K562 (cell line): ENCODE results near the gene EPC2. TPM values are rescaled to one million over a fixed set of nuclear protein-coding genes. Genes with fewer than 3 reads are reported as not detected.
A peak's percentile ranks its signal among the peaks of the same experiment; 100 is the strongest.

ENCODE experiments used
- ARID1B ChIP-seq: fragments of 450-650 bp; IDR thresholded peaks from 2 replicates; pipeline ENCODE4 v1.6.1; 2016; ENCODE audit warnings: antibody characterized with exemption, mild to moderate bottlenecking, inconsistent platforms
- ATF1 ChIP-seq, 2 experiments: fragments of 450-650 bp in 1 of 2; IDR thresholded peaks; 2 replicates each; pipeline ENCODE4 v1.6.1; 2016; ENCODE audit warnings: missing compliant biosample characterization in 1 of 2, missing genetic modification characterization in 1 of 2
- CBFA2T3 ChIP-seq: fragments of 450-650 bp; IDR thresholded peaks from 2 replicates; pipeline ENCODE4 v1.6.1; 2017
- CCAR2 ChIP-seq: fragments of 200-400 bp; formaldehyde crosslinking; IDR thresholded peaks from 2 replicates; pipeline ENCODE4 v1.6.1; 2017; ENCODE audit warnings: mild to moderate bottlenecking, low read depth, low read length
- CHD4 ChIP-seq: fragments of 200-600 bp; sonication (generic); IDR thresholded peaks from 3 replicates; pipeline ENCODE4 v1.6.1; 2012; ENCODE audit warnings: low read depth, mild to moderate bottlenecking, mixed read lengths, low read length, inconsistent platforms; ENCODE audit not compliant: insufficient read depth, insufficient replicate concordance, poor library complexity, severe bottlenecking
- DDX20 ChIP-seq: fragments of 450-650 bp; IDR thresholded peaks from 2 replicates; pipeline ENCODE4 v1.6.1; 2016; ENCODE audit warnings: missing genetic modification characterization, low read depth, mild to moderate bottlenecking, missing compliant biosample characterization, moderate library complexity
- EHMT2 ChIP-seq: fragments of 450-650 bp; IDR thresholded peaks from 2 replicates; pipeline ENCODE4 v1.6.1; 2018; ENCODE audit warnings: antibody characterized with exemption
- KDM5B ChIP-seq: fragments of 200-600 bp; sonication (generic); IDR thresholded peaks from 2 replicates; pipeline ENCODE4 v1.6.1; 2012; ENCODE audit warnings: low read depth, mild to moderate bottlenecking, moderate library complexity, low read length, control low read depth, inconsistent platforms; ENCODE audit not compliant: insufficient replicate concordance
- MAFG ChIP-seq: fragments of 450-650 bp; conservative IDR thresholded peaks from 2 replicates; pipeline ENCODE4 v1.6.1; 2016; ENCODE audit warnings: missing genetic modification characterization, missing compliant biosample characterization
- POLR2AphosphoS5 ChIP-seq: IDR thresholded peaks from 2 replicates; pipeline ENCODE4 v1.6.1; 2011; ENCODE audit warnings: mild to moderate bottlenecking, low read depth, low read length, moderate library complexity; ENCODE audit not compliant: control insufficient read depth, insufficient read depth
- TCF7 ChIP-seq: sonication (generic); IDR thresholded peaks from 2 replicates; pipeline ENCODE4 v1.6.1; 2016; ENCODE audit warnings: antibody characterized with exemption, borderline replicate concordance
- TEAD1 ChIP-seq, 2 experiments: fragments of 450-650 bp in 1 of 2; sonication (generic) in 1 of 2; formaldehyde crosslinking; IDR thresholded peaks; 2 replicates each; pipeline versions ENCODE4 v1.4.0 to v1.8.0; 2020 to 2022; ENCODE audit warnings: mild to moderate bottlenecking in 2 of 2, missing genetic modification reagents in 1 of 2
- YY1 ChIP-seq, 3 experiments: IDR thresholded peaks; 2 replicates each; pipeline ENCODE4 v1.6.1; 2011; ENCODE audit warnings: low read length in 2 of 3, mild to moderate bottlenecking in 2 of 3, moderate library complexity in 2 of 3, borderline replicate concordance in 1 of 3, control low read depth in 1 of 3, low read depth in 1 of 3; ENCODE audit not compliant: insufficient read depth in 3 of 3, insufficient replicate concordance in 2 of 3, control insufficient read depth in 1 of 3, insufficient read length in 1 of 3; ENCODE audit errors: extremely low read depth in 1 of 3
- ZFP30 ChIP-seq: fragments of 250-450 bp; sonication (Bioruptor Pico); IDR thresholded peaks from 2 replicates; pipeline ENCODE4 v1.8.0; 2022; ENCODE audit warnings: moderate library complexity, mild to moderate bottlenecking, inconsistent platforms, borderline replicate concordance
- ZFPM2 ChIP-seq: fragments of 250-450 bp; sonication (Bioruptor Pico); IDR thresholded peaks from 2 replicates; pipeline ENCODE4 v1.5.1; 2022; ENCODE audit warnings: mild to moderate bottlenecking
- ZNF134 ChIP-seq: fragments of 250-450 bp; sonication (Bioruptor Pico); conservative IDR thresholded peaks from 2 replicates; pipeline ENCODE4 v1.4.0; 2020
- ZNF384 ChIP-seq: IDR thresholded peaks from 2 replicates; pipeline ENCODE4 v1.6.1; 2012; ENCODE audit warnings: low read depth, low read length, improper control_type of control experiment
- ZNF79 ChIP-seq: fragments of 250-450 bp; sonication (Bioruptor Pico); IDR thresholded peaks from 2 replicates; pipeline ENCODE4 v1.4.0; 2020; ENCODE audit warnings: low read depth, mild to moderate bottlenecking, moderate library complexity
- polyA plus RNA-seq, 8 experiments: library from polyadenylated mRNA; depleted of rRNA in 4 of 8; stranded (reverse) in 5 of 8; unstranded in 3 of 8; fragments of >200 nt; fragmentation: Nextera tagmentation in 2 of 8; fragmentation: Illumina TruSeq in 1 of 8; extraction: Ambion mirVana in 2 of 8; extraction: Trizol in 1 of 8; gene quantifications; 2 replicates each; pipeline versions ENCODE4 v1.2.1 to v1.2.3, GENCODE V29; 2011 to 2014; ENCODE audit warnings: inconsistent platforms in 1 of 8, missing spikeins in 1 of 8
- total RNA-seq, 7 experiments: library from RNA; depleted of rRNA in 6 of 7; stranded (reverse); fragments of >200 nt in 6 of 7; fragmentation: Illumina TruSeq in 2 of 7; extraction: Trizol in 2 of 7; gene quantifications; 2 replicates each; pipeline versions ENCODE4 v1.2.1 to v1.2.3, GENCODE V29; 2011 to 2021; ENCODE audit warnings: low replicate concordance in 1 of 7
- TF ChIP-seq, protein P1 (sequence below): sonication (generic); formaldehyde crosslinking; IDR thresholded peaks from 2 replicates; pipeline ENCODE4 v1.8.1; 2023; ENCODE audit warnings: mild to moderate bottlenecking, missing genetic modification reagents
- TF ChIP-seq, protein P2 (sequence below): fragments of 200-800 bp; sonication (Bioruptor generic); IDR thresholded peaks from 2 replicates; pipeline ENCODE4 v1.6.1; 2017; ENCODE audit warnings: missing genetic modification characterization, missing compliant biosample characterization
- TF ChIP-seq, protein P3 (sequence below), 2 experiments: IDR thresholded peaks in 1 of 2; conservative IDR thresholded peaks in 1 of 2; 2 replicates each; pipeline ENCODE4 v1.6.1; 2016; ENCODE audit warnings: low read depth in 2 of 2, mild to moderate bottlenecking in 1 of 2, missing compliant biosample characterization in 1 of 2, missing genetic modification characterization in 1 of 2, moderate library complexity in 1 of 2

Gene EPC2
- total and polyA plus RNA-seq, 9 of the 15 experiments (the other 6 are each of a cell fraction or from before 2014, with no cell fraction given), result 7.0 to 35.8 (median 29.1) TPM

- 0 out of 2 replicates have a peak, but pooled peaks have one; percentile 10 for TF ChIP-seq POLR2AphosphoS5
- TF ChIP-seq, protein P1, sequence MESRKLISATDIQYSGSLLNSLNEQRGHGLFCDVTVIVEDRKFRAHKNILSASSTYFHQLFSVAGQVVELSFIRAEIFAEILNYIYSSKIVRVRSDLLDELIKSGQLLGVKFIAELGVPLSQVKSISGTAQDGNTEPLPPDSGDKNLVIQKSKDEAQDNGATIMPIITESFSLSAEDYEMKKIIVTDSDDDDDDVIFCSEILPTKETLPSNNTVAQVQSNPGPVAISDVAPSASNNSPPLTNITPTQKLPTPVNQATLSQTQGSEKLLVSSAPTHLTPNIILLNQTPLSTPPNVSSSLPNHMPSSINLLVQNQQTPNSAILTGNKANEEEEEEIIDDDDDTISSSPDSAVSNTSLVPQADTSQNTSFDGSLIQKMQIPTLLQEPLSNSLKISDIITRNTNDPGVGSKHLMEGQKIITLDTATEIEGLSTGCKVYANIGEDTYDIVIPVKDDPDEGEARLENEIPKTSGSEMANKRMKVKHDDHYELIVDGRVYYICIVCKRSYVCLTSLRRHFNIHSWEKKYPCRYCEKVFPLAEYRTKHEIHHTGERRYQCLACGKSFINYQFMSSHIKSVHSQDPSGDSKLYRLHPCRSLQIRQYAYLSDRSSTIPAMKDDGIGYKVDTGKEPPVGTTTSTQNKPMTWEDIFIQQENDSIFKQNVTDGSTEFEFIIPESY, result no peak
- TF ChIP-seq ZNF79, result no peak
- 0 out of 2 replicates have a peak, but pooled peaks have one; percentile 44 for TF ChIP-seq EHMT2
- TF ChIP-seq ZFP30, result no peak
- TF ChIP-seq ZNF134, result no peak
- TF ChIP-seq ZNF384, result peak; percentile 94
- no peak for TF ChIP-seq YY1 (IDR thresholded peaks at IDR 0.05; ENCODE audit: borderline replicate concordance in 1 of 3, control insufficient read depth in 1 of 3, extremely low read depth in 1 of 3, insufficient read depth in 3 of 3, insufficient read length in 1 of 3, insufficient replicate concordance in 2 of 3, low read depth in 1 of 3, low read length in 2 of 3)
- TF ChIP-seq, protein P2, sequence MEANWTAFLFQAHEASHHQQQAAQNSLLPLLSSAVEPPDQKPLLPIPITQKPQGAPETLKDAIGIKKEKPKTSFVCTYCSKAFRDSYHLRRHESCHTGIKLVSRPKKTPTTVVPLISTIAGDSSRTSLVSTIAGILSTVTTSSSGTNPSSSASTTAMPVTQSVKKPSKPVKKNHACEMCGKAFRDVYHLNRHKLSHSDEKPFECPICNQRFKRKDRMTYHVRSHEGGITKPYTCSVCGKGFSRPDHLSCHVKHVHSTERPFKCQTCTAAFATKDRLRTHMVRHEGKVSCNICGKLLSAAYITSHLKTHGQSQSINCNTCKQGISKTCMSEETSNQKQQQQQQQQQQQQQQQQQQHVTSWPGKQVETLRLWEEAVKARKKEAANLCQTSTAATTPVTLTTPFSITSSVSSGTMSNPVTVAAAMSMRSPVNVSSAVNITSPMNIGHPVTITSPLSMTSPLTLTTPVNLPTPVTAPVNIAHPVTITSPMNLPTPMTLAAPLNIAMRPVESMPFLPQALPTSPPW (CRISPR knock-in tag), result no peak
- TF ChIP-seq ARID1B, result 0 out of 2 replicates have a peak, but pooled peaks have one; percentile 32
- TF ChIP-seq CHD4, result no peak
- no peak for TF ChIP-seq KDM5B
- no peak for TF ChIP-seq TCF7
- TF ChIP-seq, protein P3, sequence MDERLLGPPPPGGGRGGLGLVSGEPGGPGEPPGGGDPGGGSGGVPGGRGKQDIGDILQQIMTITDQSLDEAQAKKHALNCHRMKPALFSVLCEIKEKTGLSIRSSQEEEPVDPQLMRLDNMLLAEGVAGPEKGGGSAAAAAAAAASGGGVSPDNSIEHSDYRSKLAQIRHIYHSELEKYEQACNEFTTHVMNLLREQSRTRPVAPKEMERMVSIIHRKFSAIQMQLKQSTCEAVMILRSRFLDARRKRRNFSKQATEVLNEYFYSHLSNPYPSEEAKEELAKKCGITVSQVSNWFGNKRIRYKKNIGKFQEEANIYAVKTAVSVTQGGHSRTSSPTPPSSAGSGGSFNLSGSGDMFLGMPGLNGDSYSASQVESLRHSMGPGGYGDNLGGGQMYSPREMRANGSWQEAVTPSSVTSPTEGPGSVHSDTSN (CRISPR knock-in tag; IDR thresholded peaks at IDR 0.05; ENCODE audit: low read depth), result no peak
- TF ChIP-seq, protein P3 (tag; conservative IDR thresholded peaks at IDR 0.05; ENCODE audit: low read depth), result 0 out of 2 replicates have a peak, but pooled peaks have one; percentile 6
- TF ChIP-seq DDX20 (tag), result no peak
- no peak for TF ChIP-seq TEAD1 (CRISPR knock-in tag; IDR thresholded peaks at IDR 0.05)
- no peak for TF ChIP-seq CCAR2
- 0 out of 2 replicates have a peak, but pooled peaks have one; percentile 5 for TF ChIP-seq MAFG (tag)
- TF ChIP-seq CBFA2T3, result peak; percentile 62; the same call in 1 of the 2 replicates
- TF ChIP-seq ZFPM2 (CRISPR knock-in tag), result no peak
- no peak for TF ChIP-seq ATF1 (CRISPR knock-in tag; IDR thresholded peaks at IDR 0.05)
- no peak for TF ChIP-seq ATF1 (tag; IDR thresholded peaks at IDR 0.05)
Measured at GRCh38 chr2:148653437-148653836, 8.9 kb downstream of the EPC2 start (continued).
